NCI-H1436 (cell line): ENCODE measurements around the gene SMYD3.

Experiments
- DNase-seq: peaks from one replicate; lab custom pipeline; 2025; lab: John Stamatoyannopoulos, UW

The SMYD3 gene

GRCh38 chr1:246304484-246305259, 202.4 kb downstream of the SMYD3 start:
- no peak for DNase-seq

- no peak for DNase-seq
Measured at GRCh38 chr1:246302711-246303317, 204.3 kb downstream of the SMYD3 start.

GRCh38 chr1:246302251-246302625, 204.8 kb downstream of the SMYD3 start:
- DNase-seq, result no peak

GRCh38 chr1:246301553-246302250, 205.4 kb downstream of the SMYD3 start:
- DNase-seq, result no peak

- no peak for DNase-seq
Measured at GRCh38 chr1:246300626-246301549, 206.2 kb downstream of the SMYD3 start.

GRCh38 chr1:246297279-246298265, 209.5 kb downstream of the SMYD3 start:
- no peak for DNase-seq

- no peak for DNase-seq
Measured at GRCh38 chr1:246295968-246296367, 211.1 kb downstream of the SMYD3 start.

- DNase-seq, result no peak
Measured at GRCh38 chr1:246295340-246295739, 211.7 kb downstream of the SMYD3 start.

GRCh38 chr1:246294263-246294662, 212.8 kb downstream of the SMYD3 start:
- DNase-seq, result no peak

- no peak for DNase-seq
Measured at GRCh38 chr1:246293366-246294121, 213.5 kb downstream of the SMYD3 start.

GRCh38 chr1:246292571-246292970, 214.5 kb downstream of the SMYD3 start:
- no peak for DNase-seq

GRCh38 chr1:246291127-246291526, 216.0 kb downstream of the SMYD3 start:
- DNase-seq, result peak; percentile 42

- no peak for DNase-seq
Measured at GRCh38 chr1:246283771-246284410, 223.2 kb downstream of the SMYD3 start.

- DNase-seq, result no peak
Measured at GRCh38 chr1:246281639-246282038, 225.4 kb downstream of the SMYD3 start.

- no peak for DNase-seq
Measured at GRCh38 chr1:246281195-246281594, 225.9 kb downstream of the SMYD3 start.

- DNase-seq, result peak; percentile 19
Measured at GRCh38 chr1:246280551-246280950, 226.5 kb downstream of the SMYD3 start.

GRCh38 chr1:246279402-246279801, 227.7 kb downstream of the SMYD3 start:
- DNase-seq, result no peak

- DNase-seq, result no peak
Measured at GRCh38 chr1:246278371-246278770, 228.7 kb downstream of the SMYD3 start.

GRCh38 chr1:246275036-246275435, 232.0 kb downstream of the SMYD3 start:
- no peak for DNase-seq

GRCh38 chr1:246274186-246274585, 232.9 kb downstream of the SMYD3 start:
- no peak for DNase-seq
